Measurements from ENCODE around the gene LARP1.

- TF ChIP-seq, protein P1, sequence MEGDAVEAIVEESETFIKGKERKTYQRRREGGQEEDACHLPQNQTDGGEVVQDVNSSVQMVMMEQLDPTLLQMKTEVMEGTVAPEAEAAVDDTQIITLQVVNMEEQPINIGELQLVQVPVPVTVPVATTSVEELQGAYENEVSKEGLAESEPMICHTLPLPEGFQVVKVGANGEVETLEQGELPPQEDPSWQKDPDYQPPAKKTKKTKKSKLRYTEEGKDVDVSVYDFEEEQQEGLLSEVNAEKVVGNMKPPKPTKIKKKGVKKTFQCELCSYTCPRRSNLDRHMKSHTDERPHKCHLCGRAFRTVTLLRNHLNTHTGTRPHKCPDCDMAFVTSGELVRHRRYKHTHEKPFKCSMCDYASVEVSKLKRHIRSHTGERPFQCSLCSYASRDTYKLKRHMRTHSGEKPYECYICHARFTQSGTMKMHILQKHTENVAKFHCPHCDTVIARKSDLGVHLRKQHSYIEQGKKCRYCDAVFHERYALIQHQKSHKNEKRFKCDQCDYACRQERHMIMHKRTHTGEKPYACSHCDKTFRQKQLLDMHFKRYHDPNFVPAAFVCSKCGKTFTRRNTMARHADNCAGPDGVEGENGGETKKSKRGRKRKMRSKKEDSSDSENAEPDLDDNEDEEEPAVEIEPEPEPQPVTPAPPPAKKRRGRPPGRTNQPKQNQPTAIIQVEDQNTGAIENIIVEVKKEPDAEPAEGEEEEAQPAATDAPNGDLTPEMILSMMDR (conservative IDR thresholded peaks at IDR 0.05), result no peak
- TF ChIP-seq ZFX (IDR thresholded peaks at IDR 0.05), result no peak
Measured at GRCh38 chr5:154714266-154714986, 40.8 kb upstream of the LARP1 start.
